Upper lobe of left lung (tissue), 4 donors: ENCODE results near the gene CCDC92.

Experiments
- POLR2AphosphoS5 ChIP-seq, 2 donors: sonication (generic); formaldehyde crosslinking; IDR thresholded peaks; one replicate each; pipeline ENCODE4 v1.5.1; 2017; ENCODE audit warnings: antibody characterized with exemption in 2 of 2
- TF ChIP-seq, protein P1 (sequence below), 6 experiments: fragments of 450-650 bp in 4 of 6; fragments of 200-600 bp in 2 of 6; sonication (generic) in 2 of 6; IDR thresholded peaks; one replicate each; pipeline ENCODE4 v1.5.1; 2016 to 2019; ENCODE audit warnings: antibody characterized with exemption in 6 of 6

- TF ChIP-seq, protein P1, sequence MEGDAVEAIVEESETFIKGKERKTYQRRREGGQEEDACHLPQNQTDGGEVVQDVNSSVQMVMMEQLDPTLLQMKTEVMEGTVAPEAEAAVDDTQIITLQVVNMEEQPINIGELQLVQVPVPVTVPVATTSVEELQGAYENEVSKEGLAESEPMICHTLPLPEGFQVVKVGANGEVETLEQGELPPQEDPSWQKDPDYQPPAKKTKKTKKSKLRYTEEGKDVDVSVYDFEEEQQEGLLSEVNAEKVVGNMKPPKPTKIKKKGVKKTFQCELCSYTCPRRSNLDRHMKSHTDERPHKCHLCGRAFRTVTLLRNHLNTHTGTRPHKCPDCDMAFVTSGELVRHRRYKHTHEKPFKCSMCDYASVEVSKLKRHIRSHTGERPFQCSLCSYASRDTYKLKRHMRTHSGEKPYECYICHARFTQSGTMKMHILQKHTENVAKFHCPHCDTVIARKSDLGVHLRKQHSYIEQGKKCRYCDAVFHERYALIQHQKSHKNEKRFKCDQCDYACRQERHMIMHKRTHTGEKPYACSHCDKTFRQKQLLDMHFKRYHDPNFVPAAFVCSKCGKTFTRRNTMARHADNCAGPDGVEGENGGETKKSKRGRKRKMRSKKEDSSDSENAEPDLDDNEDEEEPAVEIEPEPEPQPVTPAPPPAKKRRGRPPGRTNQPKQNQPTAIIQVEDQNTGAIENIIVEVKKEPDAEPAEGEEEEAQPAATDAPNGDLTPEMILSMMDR (IDR thresholded peaks at IDR 0.05): no peak
- no peak for TF ChIP-seq POLR2AphosphoS5 (IDR thresholded peaks at IDR 0.05)
These were observed 6.0 kb downstream of the CCDC92 start for GRCh38 chr12:123966596-123966995.
